Measurements from ENCODE around the gene CEMIP.

Gene CEMIP

DNA sequence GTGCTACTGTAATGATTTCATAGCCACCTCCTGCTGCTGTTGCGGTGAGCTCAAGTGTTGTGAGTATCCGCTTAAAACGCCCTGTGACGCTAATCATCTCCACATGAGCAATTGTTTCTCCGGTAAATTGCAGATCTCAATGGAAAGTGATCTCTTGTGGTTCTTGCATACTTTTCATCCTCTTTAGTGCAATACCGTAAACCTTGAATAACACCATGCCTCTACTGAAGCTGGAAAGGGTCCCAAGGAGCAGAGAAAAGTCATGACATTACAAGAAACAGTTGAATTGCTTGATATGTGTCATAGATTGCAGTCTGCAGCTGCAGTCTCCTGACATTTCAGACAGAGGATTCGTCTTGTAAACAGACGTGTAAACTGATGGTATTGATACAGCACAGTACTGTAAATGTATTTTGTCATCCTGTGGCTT lies 6.0 kb upstream of the CEMIP start (continued):
- TF ChIP-seq, protein P1, sequence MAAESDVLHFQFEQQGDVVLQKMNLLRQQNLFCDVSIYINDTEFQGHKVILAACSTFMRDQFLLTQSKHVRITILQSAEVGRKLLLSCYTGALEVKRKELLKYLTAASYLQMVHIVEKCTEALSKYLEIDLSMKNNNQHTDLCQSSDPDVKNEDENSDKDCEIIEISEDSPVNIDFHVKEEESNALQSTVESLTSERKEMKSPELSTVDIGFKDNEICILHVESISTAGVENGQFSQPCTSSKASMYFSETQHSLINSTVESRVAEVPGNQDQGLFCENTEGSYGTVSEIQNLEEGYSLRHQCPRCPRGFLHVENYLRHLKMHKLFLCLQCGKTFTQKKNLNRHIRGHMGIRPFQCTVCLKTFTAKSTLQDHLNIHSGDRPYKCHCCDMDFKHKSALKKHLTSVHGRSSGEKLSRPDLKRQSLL (tag by site-specific recombination; IDR thresholded peaks at IDR 0.05), result no peak
- TF ChIP-seq ZNF747 (tag by site-specific recombination; IDR thresholded peaks at IDR 0.05), result no peak
- TF ChIP-seq, protein P2, sequence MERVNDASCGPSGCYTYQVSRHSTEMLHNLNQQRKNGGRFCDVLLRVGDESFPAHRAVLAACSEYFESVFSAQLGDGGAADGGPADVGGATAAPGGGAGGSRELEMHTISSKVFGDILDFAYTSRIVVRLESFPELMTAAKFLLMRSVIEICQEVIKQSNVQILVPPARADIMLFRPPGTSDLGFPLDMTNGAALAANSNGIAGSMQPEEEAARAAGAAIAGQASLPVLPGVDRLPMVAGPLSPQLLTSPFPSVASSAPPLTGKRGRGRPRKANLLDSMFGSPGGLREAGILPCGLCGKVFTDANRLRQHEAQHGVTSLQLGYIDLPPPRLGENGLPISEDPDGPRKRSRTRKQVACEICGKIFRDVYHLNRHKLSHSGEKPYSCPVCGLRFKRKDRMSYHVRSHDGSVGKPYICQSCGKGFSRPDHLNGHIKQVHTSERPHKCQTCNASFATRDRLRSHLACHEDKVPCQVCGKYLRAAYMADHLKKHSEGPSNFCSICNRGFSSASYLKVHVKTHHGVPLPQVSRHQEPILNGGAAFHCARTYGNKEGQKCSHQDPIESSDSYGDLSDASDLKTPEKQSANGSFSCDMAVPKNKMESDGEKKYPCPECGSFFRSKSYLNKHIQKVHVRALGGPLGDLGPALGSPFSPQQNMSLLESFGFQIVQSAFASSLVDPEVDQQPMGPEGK (tag by site-specific recombination; IDR thresholded peaks at IDR 0.05), result peak; percentile 32; the same call in 1 of the 2 replicates
- TF ChIP-seq ZNF114 (tag by site-specific recombination; IDR thresholded peaks at IDR 0.05), result no peak
- TF ChIP-seq ZNF596 (tag by site-specific recombination; IDR thresholded peaks at IDR 0.05), result no peak
- TF ChIP-seq ZFP41 (tag by site-specific recombination; IDR thresholded peaks at IDR 0.05; ENCODE audit: borderline replicate concordance), result no peak
- no peak for TF ChIP-seq ZNF19 (tag by site-specific recombination; IDR thresholded peaks at IDR 0.05; ENCODE audit: low read depth)
- TF ChIP-seq ZNF239 (tag by site-specific recombination; IDR thresholded peaks at IDR 0.05), result no peak
- TF ChIP-seq ZNF175 (tag by site-specific recombination; IDR thresholded peaks at IDR 0.05), result no peak
- no peak for TF ChIP-seq ZSCAN16 (tag by site-specific recombination; IDR thresholded peaks at IDR 0.05)
- TF ChIP-seq ZNF571 (tag by site-specific recombination; IDR thresholded peaks at IDR 0.05), result no peak
- TF ChIP-seq HOXA7 (CRISPR knock-in tag; IDR thresholded peaks at IDR 0.05; ENCODE audit: borderline replicate concordance), result no peak
- no peak for TF ChIP-seq ZNF266 (tag by site-specific recombination; IDR thresholded peaks at IDR 0.05; ENCODE audit: low read depth)
- TF ChIP-seq ZNF654 (tag by site-specific recombination; IDR thresholded peaks at IDR 0.05; ENCODE audit: low read depth), result no peak
- TF ChIP-seq, protein P3, sequence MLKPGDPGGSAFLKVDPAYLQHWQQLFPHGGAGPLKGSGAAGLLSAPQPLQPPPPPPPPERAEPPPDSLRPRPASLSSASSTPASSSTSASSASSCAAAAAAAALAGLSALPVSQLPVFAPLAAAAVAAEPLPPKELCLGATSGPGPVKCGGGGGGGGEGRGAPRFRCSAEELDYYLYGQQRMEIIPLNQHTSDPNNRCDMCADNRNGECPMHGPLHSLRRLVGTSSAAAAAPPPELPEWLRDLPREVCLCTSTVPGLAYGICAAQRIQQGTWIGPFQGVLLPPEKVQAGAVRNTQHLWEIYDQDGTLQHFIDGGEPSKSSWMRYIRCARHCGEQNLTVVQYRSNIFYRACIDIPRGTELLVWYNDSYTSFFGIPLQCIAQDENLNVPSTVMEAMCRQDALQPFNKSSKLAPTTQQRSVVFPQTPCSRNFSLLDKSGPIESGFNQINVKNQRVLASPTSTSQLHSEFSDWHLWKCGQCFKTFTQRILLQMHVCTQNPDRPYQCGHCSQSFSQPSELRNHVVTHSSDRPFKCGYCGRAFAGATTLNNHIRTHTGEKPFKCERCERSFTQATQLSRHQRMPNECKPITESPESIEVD (tag by site-specific recombination; IDR thresholded peaks at IDR 0.05), result peak; percentile 99
- no peak for TF ChIP-seq MYNN (tag by site-specific recombination; IDR thresholded peaks at IDR 0.05; ENCODE audit: borderline replicate concordance)
- no peak for TF ChIP-seq TCF7L2 (IDR thresholded peaks at IDR 0.05; ENCODE audit: borderline replicate concordance, low read depth, low read length)
- TF ChIP-seq ZNF23 (tag by site-specific recombination; IDR thresholded peaks at IDR 0.05; ENCODE audit: borderline replicate concordance), result no peak
- TF ChIP-seq, protein P4, sequence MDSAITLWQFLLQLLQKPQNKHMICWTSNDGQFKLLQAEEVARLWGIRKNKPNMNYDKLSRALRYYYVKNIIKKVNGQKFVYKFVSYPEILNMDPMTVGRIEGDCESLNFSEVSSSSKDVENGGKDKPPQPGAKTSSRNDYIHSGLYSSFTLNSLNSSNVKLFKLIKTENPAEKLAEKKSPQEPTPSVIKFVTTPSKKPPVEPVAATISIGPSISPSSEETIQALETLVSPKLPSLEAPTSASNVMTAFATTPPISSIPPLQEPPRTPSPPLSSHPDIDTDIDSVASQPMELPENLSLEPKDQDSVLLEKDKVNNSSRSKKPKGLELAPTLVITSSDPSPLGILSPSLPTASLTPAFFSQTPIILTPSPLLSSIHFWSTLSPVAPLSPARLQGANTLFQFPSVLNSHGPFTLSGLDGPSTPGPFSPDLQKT (IDR thresholded peaks at IDR 0.05; ENCODE audit: borderline replicate concordance, low read depth, low read length), result no peak
- TF ChIP-seq, protein P5, sequence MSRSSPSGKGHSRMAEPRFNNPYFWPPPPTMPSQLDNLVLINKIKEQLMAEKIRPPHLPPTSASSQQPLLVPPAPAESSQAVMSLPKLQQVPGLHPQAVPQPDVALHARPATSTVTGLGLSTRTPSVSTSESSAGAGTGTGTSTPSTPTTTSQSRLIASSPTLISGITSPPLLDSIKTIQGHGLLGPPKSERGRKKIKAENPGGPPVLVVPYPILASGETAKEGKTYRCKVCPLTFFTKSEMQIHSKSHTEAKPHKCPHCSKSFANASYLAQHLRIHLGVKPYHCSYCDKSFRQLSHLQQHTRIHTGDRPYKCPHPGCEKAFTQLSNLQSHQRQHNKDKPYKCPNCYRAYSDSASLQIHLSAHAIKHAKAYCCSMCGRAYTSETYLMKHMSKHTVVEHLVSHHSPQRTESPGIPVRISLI (tag by site-specific recombination; IDR thresholded peaks at IDR 0.05), result no peak
- TF ChIP-seq ZBTB7A (tag by site-specific recombination; IDR thresholded peaks at IDR 0.05; ENCODE audit: low read depth), result no peak
- peak; percentile 66 for TF ChIP-seq KLF8 (tag by site-specific recombination; IDR thresholded peaks at IDR 0.05)
- no peak for TF ChIP-seq ZNF433 (tag by site-specific recombination; IDR thresholded peaks at IDR 0.05; ENCODE audit: low read depth)
- TF ChIP-seq, protein P6, sequence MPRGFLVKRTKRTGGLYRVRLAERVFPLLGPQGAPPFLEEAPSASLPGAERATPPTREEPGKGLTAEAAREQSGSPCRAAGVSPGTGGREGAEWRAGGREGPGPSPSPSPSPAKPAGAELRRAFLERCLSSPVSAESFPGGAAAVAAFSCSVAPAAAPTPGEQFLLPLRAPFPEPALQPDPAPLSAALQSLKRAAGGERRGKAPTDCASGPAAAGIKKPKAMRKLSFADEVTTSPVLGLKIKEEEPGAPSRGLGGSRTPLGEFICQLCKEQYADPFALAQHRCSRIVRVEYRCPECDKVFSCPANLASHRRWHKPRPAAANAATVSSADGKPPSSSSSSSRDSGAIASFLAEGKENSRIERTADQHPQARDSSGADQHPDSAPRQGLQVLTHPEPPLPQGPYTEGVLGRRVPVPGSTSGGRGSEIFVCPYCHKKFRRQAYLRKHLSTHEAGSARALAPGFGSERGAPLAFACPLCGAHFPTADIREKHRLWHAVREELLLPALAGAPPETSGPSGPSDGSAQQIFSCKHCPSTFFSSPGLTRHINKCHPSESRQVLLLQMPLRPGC (tag by site-specific recombination; IDR thresholded peaks at IDR 0.05), result peak; percentile 99
- peak; percentile 66; the same call in 1 of the 2 replicates for TF ChIP-seq PRDM1 (tag by site-specific recombination; IDR thresholded peaks at IDR 0.05)
- no peak for TF ChIP-seq ZFHX2 (tag by site-specific recombination; conservative IDR thresholded peaks at IDR 0.05)
- no peak for TF ChIP-seq ZNF37A (tag by site-specific recombination; IDR thresholded peaks at IDR 0.05)
- no peak for TF ChIP-seq ZNF510 (tag by site-specific recombination; IDR thresholded peaks at IDR 0.05; ENCODE audit: insufficient replicate concordance)
- no peak for TF ChIP-seq YY1 (tag by site-specific recombination; IDR thresholded peaks at IDR 0.05)
- TF ChIP-seq MZF1 (tag by site-specific recombination; IDR thresholded peaks at IDR 0.05; ENCODE audit: borderline replicate concordance), result no peak
- TF ChIP-seq ZNF426 (tag by site-specific recombination; IDR thresholded peaks at IDR 0.05), result no peak
- peak; percentile 92 for TF ChIP-seq GLIS1 (tag by site-specific recombination; IDR thresholded peaks at IDR 0.05)
- peak; percentile 39; the same call in 1 of the 2 replicates for TF ChIP-seq ZNF341 (tag by site-specific recombination; IDR thresholded peaks at IDR 0.05; ENCODE audit: low read depth)
- peak; percentile 90 for TF ChIP-seq ZBTB1 (tag by site-specific recombination; IDR thresholded peaks at IDR 0.05)

All from HEK293 (cell line).